ELF-1 (cell line): ENCODE results near the gene AUTS2.
"Not testable (repeated sequence)": the region's sequence is repeated elsewhere in the genome, so short reads cannot be mapped to it uniquely, and the experiment has no call there.

ENCODE experiments used
- DNase-seq: peaks from one replicate; pipeline ENCODE4 v3.0.0-alpha.2; 2016; ENCODE audit warnings: low read depth, low spot score

AUTS2 gene

GRCh38 chr7:70237256-70237655, 639.0 kb downstream of the AUTS2 start:
- DNase-seq, result no peak

GRCh38 chr7:70237831-70238575, 639.7 kb downstream of the AUTS2 start:
- no peak for DNase-seq

- no peak for DNase-seq
Observed at GRCh38 chr7:70239918-70240317, 641.6 kb downstream of the AUTS2 start.

- no peak for DNase-seq
Observed at GRCh38 chr7:70240873-70241272, 642.6 kb downstream of the AUTS2 start.

GRCh38 chr7:70241536-70242175, 643.4 kb downstream of the AUTS2 start:
- no peak for DNase-seq

GRCh38 chr7:70242826-70243225, 644.6 kb downstream of the AUTS2 start:
- no peak for DNase-seq

GRCh38 chr7:70243443-70243842, 645.2 kb downstream of the AUTS2 start:
- no peak for DNase-seq

- DNase-seq, result no peak
Observed at GRCh38 chr7:70257921-70258320, 659.6 kb downstream of the AUTS2 start.

GRCh38 chr7:70259502-70259901, 661.2 kb downstream of the AUTS2 start:
- DNase-seq, result no peak

- DNase-seq, result no peak
Observed at GRCh38 chr7:70263471-70264255, 665.4 kb downstream of the AUTS2 start.

GRCh38 chr7:70266186-70266585, 667.9 kb downstream of the AUTS2 start:
- no peak for DNase-seq

- peak; percentile 7 for DNase-seq
Observed at GRCh38 chr7:70267381-70268120, 669.3 kb downstream of the AUTS2 start.

- no peak for DNase-seq
Observed at GRCh38 chr7:70268179-70268578, 669.9 kb downstream of the AUTS2 start.

GRCh38 chr7:70270149-70270548, 671.9 kb downstream of the AUTS2 start:
- DNase-seq, result no peak

- no peak for DNase-seq
Observed at GRCh38 chr7:70271617-70272081, 673.4 kb downstream of the AUTS2 start.

- not testable (repeated sequence) for DNase-seq
Observed at GRCh38 chr7:70275570-70275969, 677.3 kb downstream of the AUTS2 start.

- DNase-seq, result no peak
Observed at GRCh38 chr7:70285187-70285586, 686.9 kb downstream of the AUTS2 start.

- DNase-seq, result no peak
Observed at GRCh38 chr7:70285854-70286253, 687.6 kb downstream of the AUTS2 start.

- DNase-seq, result no peak
Observed at GRCh38 chr7:70288781-70289456, 690.6 kb downstream of the AUTS2 start.

GRCh38 chr7:70292716-70293115, 694.4 kb downstream of the AUTS2 start:
- DNase-seq, result no peak
